ENCODE data around the gene HDAC9.

- TF ChIP-seq EZH2 (IDR thresholded peaks at IDR 0.05; ENCODE audit: insufficient read depth, low read length) (no peak), CTCF (IDR thresholded peaks at IDR 0.05; ENCODE audit: insufficient read depth, low read depth, low read length) (no peak)
These were observed 290.7 kb downstream of the HDAC9 start for GRCh38 chr7:18786196-18786727.

All from astrocyte (in vitro differentiated cells and primary cell).